ENCODE data around the gene GLE1. TPM values are rescaled to one million over a fixed set of nuclear protein-coding genes. Genes with fewer than 3 reads are reported as not detected.
A peak's percentile ranks its signal among the peaks of the same experiment; 100 is the strongest.

Gene GLE1, protein sequence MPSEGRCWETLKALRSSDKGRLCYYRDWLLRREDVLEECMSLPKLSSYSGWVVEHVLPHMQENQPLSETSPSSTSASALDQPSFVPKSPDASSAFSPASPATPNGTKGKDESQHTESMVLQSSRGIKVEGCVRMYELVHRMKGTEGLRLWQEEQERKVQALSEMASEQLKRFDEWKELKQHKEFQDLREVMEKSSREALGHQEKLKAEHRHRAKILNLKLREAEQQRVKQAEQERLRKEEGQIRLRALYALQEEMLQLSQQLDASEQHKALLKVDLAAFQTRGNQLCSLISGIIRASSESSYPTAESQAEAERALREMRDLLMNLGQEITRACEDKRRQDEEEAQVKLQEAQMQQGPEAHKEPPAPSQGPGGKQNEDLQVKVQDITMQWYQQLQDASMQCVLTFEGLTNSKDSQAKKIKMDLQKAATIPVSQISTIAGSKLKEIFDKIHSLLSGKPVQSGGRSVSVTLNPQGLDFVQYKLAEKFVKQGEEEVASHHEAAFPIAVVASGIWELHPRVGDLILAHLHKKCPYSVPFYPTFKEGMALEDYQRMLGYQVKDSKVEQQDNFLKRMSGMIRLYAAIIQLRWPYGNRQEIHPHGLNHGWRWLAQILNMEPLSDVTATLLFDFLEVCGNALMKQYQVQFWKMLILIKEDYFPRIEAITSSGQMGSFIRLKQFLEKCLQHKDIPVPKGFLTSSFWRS
- 6.3 TPM for total RNA-seq

DNA sequence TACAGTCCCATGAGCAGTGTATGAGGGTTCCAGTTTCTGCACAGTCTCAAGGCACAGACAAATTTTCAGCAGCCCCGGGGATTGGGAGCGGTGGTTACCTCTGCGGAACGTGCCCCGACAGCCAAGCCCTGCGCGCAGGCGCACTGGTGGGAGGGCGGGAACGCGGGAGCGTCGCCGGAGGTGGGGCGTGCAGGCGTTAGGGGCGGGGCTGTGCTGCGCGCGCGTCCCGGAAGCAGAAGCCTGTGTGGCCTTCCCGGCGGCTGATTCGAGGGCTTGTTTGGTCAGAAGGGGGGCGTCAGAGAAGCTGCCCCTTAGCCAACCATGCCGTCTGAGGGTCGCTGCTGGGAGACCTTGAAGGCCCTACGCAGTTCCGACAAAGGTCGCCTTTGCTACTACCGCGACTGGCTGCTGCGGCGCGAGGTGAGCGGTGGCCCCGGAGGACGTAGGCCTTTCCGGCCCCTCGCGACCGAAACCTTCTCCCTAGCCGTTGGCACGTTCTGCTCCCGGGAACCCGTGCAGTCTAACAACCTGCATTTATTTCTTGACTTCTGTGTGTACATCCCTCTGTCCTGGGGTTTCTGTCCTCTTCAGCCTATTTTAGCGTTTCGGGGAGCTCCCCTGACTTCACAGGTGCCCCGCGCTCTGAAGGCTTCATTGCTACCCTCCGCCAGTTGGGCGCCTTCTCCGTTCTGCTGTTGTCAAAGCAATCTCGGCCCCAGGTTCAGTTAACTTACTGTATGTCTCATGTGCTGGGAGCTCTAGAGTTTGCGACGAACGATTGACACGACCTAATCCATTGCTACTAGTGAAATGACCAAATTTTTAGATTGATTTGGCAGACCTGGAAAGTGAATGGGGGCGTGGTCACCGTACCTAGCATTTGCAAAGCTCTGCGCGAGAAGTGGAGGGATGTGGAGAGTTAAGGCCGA, at the start of gene GLE1:
GLE1 (plus strand) TSS at position 235 of the 929 bp plus-strand sequence; CDS start at position 322, 87 bp downstream.
- H3K9me3 ChIP-seq, result no peaks in the 10 kb centered on the region
- intact Hi-C loops (cut with DNase I), result loop anchor here (1.0 to 5.0 kb wide), 3 partner anchors 48 to 132 kb away; partner anchors contain the start of genes ODF2, SPTAN1 and URM1

DNA sequence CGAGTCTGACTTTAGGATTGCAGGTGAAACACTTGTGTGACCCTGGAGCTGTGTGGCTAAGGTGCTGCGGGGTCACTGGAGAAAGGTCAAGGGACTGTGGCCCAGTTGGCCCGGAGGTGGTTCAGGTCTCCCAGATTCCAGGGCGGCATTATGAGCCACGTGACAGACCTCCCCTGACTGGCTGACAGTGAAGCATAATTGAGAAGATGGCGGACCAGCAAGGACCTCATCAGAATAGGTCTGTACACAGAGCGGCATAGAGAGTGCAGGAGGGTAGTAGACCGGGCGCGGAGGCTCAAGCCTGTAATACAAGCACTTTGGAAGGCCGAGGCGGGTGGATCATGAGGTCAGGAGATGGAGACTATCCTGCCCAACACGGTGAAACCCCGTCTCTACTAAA, 49.5 kb upstream of the GLE1 start:
- Histone ChIP-seq H3K4me3 (peak overlapping the region in 1 of 2 donors; percentile 90), H3K36me3 (peaks cover 2 to 3% of the 10 kb centered on the region in 2 donors), H3K27me3 (no peaks in the 10 kb centered on the region), H3K4me1 (peaks cover 0 to 8% of the 10 kb centered on the region in 2 donors), H3K9me3 (no peaks in the 10 kb centered on the region), H3K27ac (no peak overlapping the region)
- intact Hi-C loops (cut with DNase I), result loop anchor here (1.0 to 5.0 kb wide), 3 partner anchors 16 to 178 kb away; partner anchors contain the start of genes COQ4, GOLGA2, SWI5 and TRUB2
- TF ChIP-seq, protein P1, sequence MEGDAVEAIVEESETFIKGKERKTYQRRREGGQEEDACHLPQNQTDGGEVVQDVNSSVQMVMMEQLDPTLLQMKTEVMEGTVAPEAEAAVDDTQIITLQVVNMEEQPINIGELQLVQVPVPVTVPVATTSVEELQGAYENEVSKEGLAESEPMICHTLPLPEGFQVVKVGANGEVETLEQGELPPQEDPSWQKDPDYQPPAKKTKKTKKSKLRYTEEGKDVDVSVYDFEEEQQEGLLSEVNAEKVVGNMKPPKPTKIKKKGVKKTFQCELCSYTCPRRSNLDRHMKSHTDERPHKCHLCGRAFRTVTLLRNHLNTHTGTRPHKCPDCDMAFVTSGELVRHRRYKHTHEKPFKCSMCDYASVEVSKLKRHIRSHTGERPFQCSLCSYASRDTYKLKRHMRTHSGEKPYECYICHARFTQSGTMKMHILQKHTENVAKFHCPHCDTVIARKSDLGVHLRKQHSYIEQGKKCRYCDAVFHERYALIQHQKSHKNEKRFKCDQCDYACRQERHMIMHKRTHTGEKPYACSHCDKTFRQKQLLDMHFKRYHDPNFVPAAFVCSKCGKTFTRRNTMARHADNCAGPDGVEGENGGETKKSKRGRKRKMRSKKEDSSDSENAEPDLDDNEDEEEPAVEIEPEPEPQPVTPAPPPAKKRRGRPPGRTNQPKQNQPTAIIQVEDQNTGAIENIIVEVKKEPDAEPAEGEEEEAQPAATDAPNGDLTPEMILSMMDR (IDR thresholded peaks at IDR 0.05), result no peak
- DNase-seq (ENCODE audit: low spot score in 2 of 2), result no peak

More for the DNA sequence above, at the start of gene GLE1:
- Histone ChIP-seq H3K4me1 (peaks cover 3 to 23% of the 10 kb centered on the region in 2 donors), H3K4me3 (peak within 1 kb of the TSS; percentile 82 to 90), H3K36me3 (peaks cover 4 to 12% of the 10 kb centered on the region in 2 donors), H3K27ac (peak within 1 kb of the TSS; percentile 66 to 82), H3K27me3 (no peaks in the 10 kb centered on the region)
- TF ChIP-seq, protein P1 (IDR thresholded peaks at IDR 0.05), result no peak
- peak; percentile 62 to 97 for DNase-seq (ENCODE audit: low spot score in 2 of 2)

DNA sequence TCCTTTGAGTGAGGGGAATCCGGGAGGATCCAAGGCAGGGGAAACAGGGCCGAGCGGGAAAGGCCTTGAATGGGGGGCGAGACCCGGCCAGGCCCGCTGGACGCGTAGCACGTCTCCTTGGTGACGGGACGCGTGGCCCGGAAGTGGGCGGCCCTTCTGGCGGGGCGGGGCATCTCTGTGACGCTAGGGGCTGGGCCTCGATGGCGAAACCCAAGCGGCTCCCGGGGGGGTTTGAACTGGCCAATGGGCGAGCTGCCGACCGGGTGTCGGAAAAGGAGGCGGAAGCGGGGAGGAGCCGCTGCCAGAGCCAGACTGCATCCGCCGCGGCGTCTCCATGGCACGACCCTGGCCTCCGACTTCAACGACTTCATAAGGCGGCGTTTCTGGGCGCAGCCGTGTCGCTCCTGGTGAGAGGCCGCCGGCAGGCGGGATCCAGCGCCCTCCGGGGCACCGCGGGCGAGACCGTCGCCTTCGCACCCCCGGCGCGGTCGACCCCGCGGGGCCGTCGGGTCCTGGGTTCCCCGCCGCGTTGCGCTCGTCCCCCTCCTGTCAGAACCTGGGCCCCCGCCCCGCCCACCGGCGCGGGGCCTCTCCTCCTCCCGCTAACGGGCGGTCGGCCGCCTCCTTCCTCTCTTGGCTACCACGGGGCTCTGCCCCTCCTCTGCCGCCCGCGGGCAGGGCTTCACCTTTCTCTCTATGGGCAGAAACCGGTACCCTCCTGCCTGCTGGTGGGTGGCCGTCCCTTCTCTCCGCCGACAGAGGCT, 48.5 kb upstream of the GLE1 start, which contains the start of gene ODF2:
ODF2 (plus strand) TSS at position 158 of the 764 bp plus-strand sequence; CDS start at position 244, 86 bp downstream.
- TF ChIP-seq, protein P1 (IDR thresholded peaks at IDR 0.05), result no peak
- peak; percentile 87 to 98 for DNase-seq (ENCODE audit: low spot score in 2 of 2)
- peak within 1 kb of the TSS; percentile 71 to 90 for H3K4me3 ChIP-seq
- no peaks in the 10 kb centered on the region for H3K27me3 ChIP-seq
- peaks cover 0 to 8% of the 10 kb centered on the region in 2 donors for H3K4me1 ChIP-seq
- intact Hi-C loops (cut with DNase I), result loop anchor here (1.0 to 5.0 kb wide), 7 partner anchors 17 to 179 kb away; partner anchors contain the start of genes CERCAM, COQ4, GLE1 and GOLGA2
- H3K27ac ChIP-seq, result peak within 1 kb of the TSS; percentile 87 to 89
- H3K36me3 ChIP-seq, result peaks cover 12 to 13% of the 10 kb centered on the region in 2 donors
- no peaks in the 10 kb centered on the region for H3K9me3 ChIP-seq

DNA sequence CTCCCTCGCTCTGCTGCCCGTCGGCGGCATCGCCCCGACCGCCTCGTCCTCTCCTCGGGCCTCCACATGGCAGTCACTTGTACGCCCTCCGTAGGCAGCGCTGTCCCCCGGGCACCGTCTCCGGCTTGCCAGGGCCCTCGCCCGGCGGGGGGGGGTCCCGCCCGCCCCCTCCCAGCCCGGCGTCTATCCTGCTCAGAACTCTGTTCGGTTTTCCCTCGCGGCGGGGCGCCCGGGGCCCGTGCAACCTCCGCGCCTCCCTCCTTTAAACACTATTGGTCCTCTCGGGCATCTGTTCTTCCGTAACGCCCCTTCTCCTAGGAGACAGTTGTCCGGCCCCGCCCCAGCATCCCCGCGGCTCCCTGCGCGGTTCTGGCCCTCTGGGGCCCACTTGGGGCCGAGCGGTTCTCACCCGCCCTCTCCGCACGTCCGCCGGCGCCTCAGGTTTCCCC, 47.9 kb upstream of the GLE1 start:
- no peaks in the 10 kb centered on the region for H3K9me3 ChIP-seq
- H3K4me1 ChIP-seq, result peaks cover 0 to 8% of the 10 kb centered on the region in 2 donors
- TF ChIP-seq, protein P1 (IDR thresholded peaks at IDR 0.05), result no peak
- peaks cover 14 to 17% of the 10 kb centered on the region in 2 donors for H3K36me3 ChIP-seq
- peak; percentile 10 to 76 for DNase-seq (ENCODE audit: low spot score in 2 of 2)
- H3K4me3 ChIP-seq, result peak overlapping the region; percentile 71 to 90
- H3K27ac ChIP-seq, result peak overlapping the region; percentile 87 to 89
- H3K27me3 ChIP-seq, result no peaks in the 10 kb centered on the region
- intact Hi-C loops (cut with DNase I), result loop anchor here (1.0 to 5.0 kb wide), 6 partner anchors 36 to 179 kb away; partner anchors contain the start of genes CERCAM, COQ4, GLE1 and GOLGA2
